ENCODE measurements around the gene HDAC4. TPM values are rescaled to one million over a fixed set of nuclear protein-coding genes. Genes with fewer than 3 reads are reported as not detected.

Gene HDAC4
- total and polyA plus RNA-seq, 9 of the 15 experiments (the other 6 are each of a cell fraction or from before 2014, with no cell fraction given) = 0.11 to 20.2 (median 4.0) TPM

GRCh38 chr2:239021651-239022436 is 379.0 kb downstream of the HDAC4 start (continued):
- TF ChIP-seq ZNF740 (CRISPR knock-in tag; IDR thresholded peaks at IDR 0.05) (no peak), ZNF740 (tag; IDR thresholded peaks at IDR 0.05) (no peak), ZNF780A (CRISPR knock-in tag; IDR thresholded peaks at IDR 0.05) (no peak), LCOR (CRISPR knock-in tag; IDR thresholded peaks at IDR 0.05) (no peak)

- ChIA-PET CTCF (ENCODE audit: low intra/inter-chr PET ratio) (no interaction called here), POLR2A (no interaction called here)
- H3K36me3 ChIP-seq (ENCODE audit: control insufficient read depth, insufficient read depth, low read length) = no peaks in the 10 kb centered on the region
- H3K4me3 ChIP-seq = no peak overlapping the region
- no peak overlapping the region for H2AFZ ChIP-seq (ENCODE audit: low read depth, low read length)
- intact Hi-C loops (cut with micrococcal nuclease) (no loop called here), in situ Hi-C loops (cut with MboI) (no loop called here)
- peaks cover 6 to 59% of the 10 kb centered on the region in 2 experiments; a peak in 3 of 5 replicates for H3K27me3 ChIP-seq (ENCODE audit: control insufficient read depth in 2 of 2, insufficient read depth in 2 of 2, low read length in 2 of 2)
- H3K4me1 ChIP-seq (replicated peaks in 1 of 2; ENCODE audit: control insufficient read depth in 2 of 2, insufficient read depth in 2 of 2, low read length in 2 of 2) = peaks cover 0 to 4% of the 10 kb centered on the region in 2 experiments; a peak in 2 of 5 replicates
- no peak for DNase-seq (ENCODE audit: extremely low read depth in 1 of 4, low spot score in 3 of 4)
- no TSS peak for BruUV-seq (replicated peaks)
- H3K9me3 ChIP-seq (replicated peaks; ENCODE audit: control insufficient read depth, insufficient read depth, low read depth, low read length) = no peaks in the 10 kb centered on the region
- no peak for ATAC-seq
- WGBS (ENCODE audit: insufficient coverage, low coverage, missing lambda C conversion rate) = 0% methylated on average over 4 of the region's 6 CpGs
- H3K9ac ChIP-seq (ENCODE audit: insufficient read depth in 1 of 2, low read depth in 2 of 2, low read length in 2 of 2) = no peak overlapping the region
- H3K79me2 ChIP-seq (ENCODE audit: control insufficient read depth, insufficient read depth, low read length) = no peaks in the 10 kb centered on the region
- no peak overlapping the region for H3K27ac ChIP-seq (ENCODE audit: extremely low read depth, low read depth, low read length)
- FAIRE-seq = no peak
- no peaks in the 10 kb centered on the region for H4K20me1 ChIP-seq (replicated peaks; ENCODE audit: control insufficient read depth, insufficient read depth, low read length)
- no peak overlapping the region for H3K4me2 ChIP-seq (ENCODE audit: insufficient read depth, low read length)
- H3K9me1 ChIP-seq (ENCODE audit: control insufficient read depth, insufficient read depth, low read length) = no peaks in the 10 kb centered on the region
- TF ChIP-seq CCAR2 (IDR thresholded peaks at IDR 0.05; ENCODE audit: low read depth, low read length) (no peak), HMG20A (CRISPR knock-in tag; conservative IDR thresholded peaks at IDR 0.05) (no peak), ZNF609 (CRISPR knock-in tag; IDR thresholded peaks at IDR 0.05; ENCODE audit: borderline replicate concordance) (no peak), MBD1 (CRISPR knock-in tag; IDR thresholded peaks at IDR 0.05) (no peak), MCM7 (IDR thresholded peaks at IDR 0.05) (no peak), SP2 (IDR thresholded peaks at IDR 0.05; ENCODE audit: extremely low read depth, low read depth, low read length, poor library complexity, severe bottlenecking) (no peak), SIRT6 (IDR thresholded peaks at IDR 0.05; ENCODE audit: low read depth, low read length) (no peak)
Measured at GRCh38 chr2:239021224-239021623, 379.6 kb downstream of the HDAC4 start.
